Osteocyte (in vitro differentiated cells): ENCODE results near the gene PEPD. TPM values are rescaled to one million over a fixed set of nuclear protein-coding genes. Genes with fewer than 3 reads are reported as not detected.

Experiments used
- DNase-seq: peaks from one replicate; pipeline ENCODE4 v3.0.0; 2021; ENCODE audit warnings: mixed read lengths; ENCODE audit not compliant: unreplicated experiment; ENCODE audit errors: extremely low spot score
- H3K27ac Mint-ChIP-seq: one replicate; pipeline ENCODE4 v1.8.0; 2021; ENCODE audit warnings: mild to moderate bottlenecking, mixed read lengths; ENCODE audit not compliant: unreplicated experiment
- H3K27me3 Mint-ChIP-seq: one replicate; pipeline ENCODE4 v1.8.0; 2021; ENCODE audit warnings: mixed read lengths; ENCODE audit not compliant: unreplicated experiment
- H3K36me3 Mint-ChIP-seq: one replicate; pipeline ENCODE4 v1.8.0; 2021; ENCODE audit warnings: mixed read lengths; ENCODE audit not compliant: unreplicated experiment
- H3K4me1 Mint-ChIP-seq: one replicate; pipeline ENCODE4 v1.8.0; 2021; ENCODE audit warnings: mixed read lengths; ENCODE audit not compliant: unreplicated experiment
- H3K4me3 Mint-ChIP-seq: one replicate; pipeline ENCODE4 v1.8.0; 2021; ENCODE audit warnings: mild to moderate bottlenecking, moderate library complexity, mixed read lengths; ENCODE audit not compliant: unreplicated experiment
- H3K9me3 Mint-ChIP-seq: one replicate; pipeline ENCODE4 v1.8.0; 2021; ENCODE audit warnings: mixed read lengths; ENCODE audit not compliant: unreplicated experiment
- total RNA-seq: library from RNA; stranded (reverse); gene quantifications from 2 replicates; pipeline ENCODE4 v1.2.1, GENCODE V29; 2021
- TF ChIP-seq, protein P1 (sequence below): fragments of 200-600 bp; sonication (generic); IDR thresholded peaks from 2 replicates; pipeline ENCODE4 v1.5.0; 2021; ENCODE audit warnings: antibody characterized with exemption, mild to moderate bottlenecking, moderate library complexity

Gene PEPD
- total RNA-seq, 1 donor from 2014 or later: 106 TPM

DNA sequence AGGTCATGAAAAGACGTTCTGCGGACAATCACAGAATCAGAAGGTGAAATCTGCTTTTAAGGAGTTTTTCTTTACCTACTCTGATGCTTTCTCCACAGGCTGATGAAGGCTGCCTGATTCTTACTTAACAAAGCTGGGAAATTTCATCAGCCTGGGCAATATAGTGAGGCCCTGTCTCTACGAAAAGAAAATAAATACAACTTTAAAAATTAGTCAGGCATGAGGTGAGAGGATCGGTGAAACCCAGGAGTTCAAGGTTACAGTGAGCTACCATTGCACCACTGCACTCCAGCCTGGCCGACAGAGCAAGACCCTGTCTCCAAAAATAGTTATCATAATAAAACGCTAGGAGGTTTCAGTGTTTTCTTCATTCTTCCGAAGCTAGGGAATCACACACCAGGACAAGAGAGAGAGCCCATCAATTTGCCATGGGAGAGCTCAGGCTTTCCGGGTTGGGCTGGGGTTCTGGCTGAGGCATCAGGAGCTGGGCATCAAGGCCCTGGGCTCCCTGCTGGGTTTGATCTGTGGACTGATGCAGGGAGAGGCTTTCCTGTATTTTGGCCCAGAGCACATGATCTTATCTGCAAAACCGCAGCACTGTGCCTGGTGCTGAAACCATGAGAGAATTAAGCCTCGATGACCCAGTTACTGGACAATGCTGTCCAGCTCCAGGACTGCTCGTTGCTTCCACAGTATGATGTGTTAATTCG is 173.1 kb downstream of the PEPD start:
- no peak overlapping the region for H3K4me3 Mint-ChIP-seq
- no peak for DNase-seq
- no peaks in the 10 kb centered on the region for H3K4me1 Mint-ChIP-seq
- H3K27ac Mint-ChIP-seq: no peak overlapping the region
- H3K27me3 Mint-ChIP-seq: peaks cover 44% of the 10 kb centered on the region
- TF ChIP-seq, protein P1, sequence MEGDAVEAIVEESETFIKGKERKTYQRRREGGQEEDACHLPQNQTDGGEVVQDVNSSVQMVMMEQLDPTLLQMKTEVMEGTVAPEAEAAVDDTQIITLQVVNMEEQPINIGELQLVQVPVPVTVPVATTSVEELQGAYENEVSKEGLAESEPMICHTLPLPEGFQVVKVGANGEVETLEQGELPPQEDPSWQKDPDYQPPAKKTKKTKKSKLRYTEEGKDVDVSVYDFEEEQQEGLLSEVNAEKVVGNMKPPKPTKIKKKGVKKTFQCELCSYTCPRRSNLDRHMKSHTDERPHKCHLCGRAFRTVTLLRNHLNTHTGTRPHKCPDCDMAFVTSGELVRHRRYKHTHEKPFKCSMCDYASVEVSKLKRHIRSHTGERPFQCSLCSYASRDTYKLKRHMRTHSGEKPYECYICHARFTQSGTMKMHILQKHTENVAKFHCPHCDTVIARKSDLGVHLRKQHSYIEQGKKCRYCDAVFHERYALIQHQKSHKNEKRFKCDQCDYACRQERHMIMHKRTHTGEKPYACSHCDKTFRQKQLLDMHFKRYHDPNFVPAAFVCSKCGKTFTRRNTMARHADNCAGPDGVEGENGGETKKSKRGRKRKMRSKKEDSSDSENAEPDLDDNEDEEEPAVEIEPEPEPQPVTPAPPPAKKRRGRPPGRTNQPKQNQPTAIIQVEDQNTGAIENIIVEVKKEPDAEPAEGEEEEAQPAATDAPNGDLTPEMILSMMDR: no peak
- H3K36me3 Mint-ChIP-seq: no peaks in the 10 kb centered on the region
- H3K9me3 Mint-ChIP-seq: no peaks in the 10 kb centered on the region

DNA sequence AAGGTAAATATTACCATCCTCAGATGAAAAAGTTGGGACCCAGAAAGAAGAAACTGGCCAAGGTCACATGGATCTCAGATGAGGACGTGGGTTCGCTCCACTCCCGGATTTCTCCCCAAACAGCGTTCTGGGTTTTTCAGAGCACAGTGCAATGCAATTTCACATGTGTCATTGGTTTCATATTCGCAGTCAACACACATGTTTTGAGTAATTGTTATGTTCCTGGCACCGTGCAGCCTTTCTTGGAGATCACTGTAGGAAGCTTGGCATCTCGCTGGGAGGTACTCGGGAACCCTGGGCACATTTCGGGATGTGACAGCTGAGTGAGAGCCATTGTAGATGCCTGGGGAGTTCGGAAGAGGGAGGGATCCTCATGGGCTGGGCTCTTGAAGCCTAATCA is 174.3 kb downstream of the PEPD start:
- TF ChIP-seq, protein P1: no peak
- Mint-ChIP-seq H3K36me3 (no peaks in the 10 kb centered on the region), H3K27me3 (peaks cover 55% of the 10 kb centered on the region)

DNA sequence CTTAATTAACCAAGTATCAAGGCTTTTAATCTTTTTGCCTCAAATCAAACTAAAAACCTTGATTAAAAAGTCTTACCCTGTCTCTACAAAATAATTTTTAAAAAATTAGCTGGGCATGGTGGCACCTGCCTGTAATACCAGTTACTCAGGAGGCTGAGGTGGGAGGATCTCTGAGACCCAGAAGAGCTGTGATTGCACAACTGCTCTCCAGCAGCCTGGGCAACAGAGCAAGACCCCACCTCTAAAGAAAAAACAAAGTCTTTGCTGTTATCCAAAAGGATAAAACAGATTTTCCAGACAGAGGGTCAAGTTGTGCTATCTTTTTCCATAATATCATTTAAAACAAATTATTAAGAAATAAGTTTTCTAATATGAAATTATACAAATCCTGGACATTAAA is 174.9 kb downstream of the PEPD start:
- H3K4me1 Mint-ChIP-seq: no peaks in the 10 kb centered on the region
- no peaks in the 10 kb centered on the region for H3K36me3 Mint-ChIP-seq
- no peaks in the 10 kb centered on the region for H3K9me3 Mint-ChIP-seq
- no peak overlapping the region for H3K27ac Mint-ChIP-seq
- TF ChIP-seq, protein P1: no peak
- no peak for DNase-seq
- no peak overlapping the region for H3K4me3 Mint-ChIP-seq
- H3K27me3 Mint-ChIP-seq: peaks cover 58% of the 10 kb centered on the region

More for the DNA sequence above, 174.3 kb downstream of the PEPD start:
- DNase-seq: no peak
- H3K4me3 Mint-ChIP-seq: no peak overlapping the region
- no peaks in the 10 kb centered on the region for H3K9me3 Mint-ChIP-seq
- H3K4me1 Mint-ChIP-seq: no peaks in the 10 kb centered on the region
- no peak overlapping the region for H3K27ac Mint-ChIP-seq

DNA sequence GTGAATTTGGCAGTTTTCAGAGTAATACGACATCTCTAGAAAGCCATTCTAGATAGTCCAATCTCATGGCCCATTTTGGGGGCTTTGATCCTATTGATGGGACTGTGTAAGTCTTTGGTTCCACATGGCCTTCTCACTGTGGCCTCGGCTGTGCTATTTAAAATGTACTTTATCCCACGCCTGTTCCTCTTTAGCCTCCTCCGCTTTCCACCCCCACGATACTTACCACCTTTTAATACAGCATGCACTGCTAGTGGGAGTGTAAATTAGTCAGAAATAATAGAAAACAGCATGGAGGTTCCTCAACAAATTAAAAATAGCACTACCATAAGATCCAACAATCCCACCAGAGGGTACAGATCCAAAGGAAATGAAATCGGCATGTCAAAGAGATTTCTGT is 176.4 kb downstream of the PEPD start:
- TF ChIP-seq, protein P1: no peak
- Mint-ChIP-seq H3K4me3 (no peak overlapping the region), H3K9me3 (no peaks in the 10 kb centered on the region), H3K4me1 (no peaks in the 10 kb centered on the region), H3K27me3 (peaks cover 63% of the 10 kb centered on the region), H3K27ac (no peak overlapping the region), H3K36me3 (no peaks in the 10 kb centered on the region)
- no peak for DNase-seq

DNA sequence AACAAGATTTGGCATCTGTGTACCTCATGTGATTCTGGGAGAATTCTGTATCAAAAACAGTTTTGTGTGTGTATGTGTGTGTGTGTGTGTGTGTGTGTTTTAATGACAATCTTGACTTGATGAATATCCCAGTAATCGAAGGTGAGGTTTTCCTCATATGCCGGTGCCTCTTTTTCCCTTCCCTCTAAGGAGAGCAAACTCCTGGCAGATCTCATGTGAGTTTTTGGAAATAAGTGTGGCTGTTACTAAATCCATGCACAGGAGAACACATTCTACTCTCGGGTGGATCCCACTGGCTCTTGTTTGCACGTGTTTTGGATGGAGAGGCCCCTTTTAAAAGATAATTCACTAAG is 177.0 kb downstream of the PEPD start:
- no peak overlapping the region for H3K4me3 Mint-ChIP-seq
- no peaks in the 10 kb centered on the region for H3K9me3 Mint-ChIP-seq
- TF ChIP-seq, protein P1: no peak
- H3K4me1 Mint-ChIP-seq: no peaks in the 10 kb centered on the region
- H3K27me3 Mint-ChIP-seq: peaks cover 66% of the 10 kb centered on the region
- no peaks in the 10 kb centered on the region for H3K36me3 Mint-ChIP-seq
- H3K27ac Mint-ChIP-seq: no peak overlapping the region
- no peak for DNase-seq
